Measurements from ENCODE around the gene UVSSA.
A peak's percentile ranks its signal among the peaks of the same experiment; 100 is the strongest.

The UVSSA gene

GRCh38 chr4:1346781-1347409 is at the start of gene UVSSA:
UVSSA (plus strand) TSS chr4:1347208; CDS start chr4:1348092, 884 bp downstream.
- DNase-seq (ENCODE audit: low read depth) = peak; percentile 98
- peak within 1 kb of the TSS; percentile 68 for H3K4me3 ChIP-seq (ENCODE audit: low read length)
- no peak for TF ChIP-seq CTCF (conservative IDR thresholded peaks at IDR 0.05; ENCODE audit: low read depth, low read length)

- no peak for TF ChIP-seq CTCF (conservative IDR thresholded peaks at IDR 0.05; ENCODE audit: low read depth, low read length)
- DNase-seq (ENCODE audit: low read depth) = no peak
Measured at GRCh38 chr4:1297456-1298325, 49.3 kb upstream of the UVSSA start.

GRCh38 chr4:1298461-1298860 is 48.5 kb upstream of the UVSSA start:
- TF ChIP-seq CTCF (conservative IDR thresholded peaks at IDR 0.05; ENCODE audit: low read depth, low read length) = no peak
- DNase-seq (ENCODE audit: low read depth) = no peak
- H3K4me3 ChIP-seq (ENCODE audit: low read length) = no peak overlapping the region

More at GRCh38 chr4:1297456-1298325, 49.3 kb upstream of the UVSSA start:
- no peak overlapping the region for H3K4me3 ChIP-seq (ENCODE audit: low read length)

GRCh38 chr4:1299301-1299860 is 47.6 kb upstream of the UVSSA start:
- no peak for DNase-seq (ENCODE audit: low read depth)

GRCh38 chr4:1300466-1301455 is 46.2 kb upstream of the UVSSA start:
- no peak for TF ChIP-seq CTCF (conservative IDR thresholded peaks at IDR 0.05; ENCODE audit: low read depth, low read length)
- DNase-seq (ENCODE audit: low read depth) = peak; percentile 81
- no peak overlapping the region for H3K4me3 ChIP-seq (ENCODE audit: low read length)

More at GRCh38 chr4:1299301-1299860, 47.6 kb upstream of the UVSSA start:
- no peak overlapping the region for H3K4me3 ChIP-seq (ENCODE audit: low read length)
- no peak for TF ChIP-seq CTCF (conservative IDR thresholded peaks at IDR 0.05; ENCODE audit: low read depth, low read length)

- no peak for DNase-seq (ENCODE audit: low read depth)
- TF ChIP-seq CTCF (conservative IDR thresholded peaks at IDR 0.05; ENCODE audit: low read depth, low read length) = no peak
- no peak overlapping the region for H3K4me3 ChIP-seq (ENCODE audit: low read length)
Measured at GRCh38 chr4:1302159-1302558, 44.8 kb upstream of the UVSSA start.

Measured in retinal pigment epithelial cell (primary cell).